Putamen (tissue), 1 donor: ENCODE data around the gene PGA5.
A peak's percentile ranks its signal among the peaks of the same experiment; 100 is the strongest.
"Not testable (repeated sequence)": the region's sequence is repeated elsewhere in the genome, so short reads cannot be mapped to it uniquely, and the experiment has no call there.

ENCODE experiments used
- DNase-seq: peaks from one replicate; pipeline ENCODE4 v3.0.0-alpha.2; 2016; ENCODE audit warnings: low spot score

The PGA5 gene

DNA sequence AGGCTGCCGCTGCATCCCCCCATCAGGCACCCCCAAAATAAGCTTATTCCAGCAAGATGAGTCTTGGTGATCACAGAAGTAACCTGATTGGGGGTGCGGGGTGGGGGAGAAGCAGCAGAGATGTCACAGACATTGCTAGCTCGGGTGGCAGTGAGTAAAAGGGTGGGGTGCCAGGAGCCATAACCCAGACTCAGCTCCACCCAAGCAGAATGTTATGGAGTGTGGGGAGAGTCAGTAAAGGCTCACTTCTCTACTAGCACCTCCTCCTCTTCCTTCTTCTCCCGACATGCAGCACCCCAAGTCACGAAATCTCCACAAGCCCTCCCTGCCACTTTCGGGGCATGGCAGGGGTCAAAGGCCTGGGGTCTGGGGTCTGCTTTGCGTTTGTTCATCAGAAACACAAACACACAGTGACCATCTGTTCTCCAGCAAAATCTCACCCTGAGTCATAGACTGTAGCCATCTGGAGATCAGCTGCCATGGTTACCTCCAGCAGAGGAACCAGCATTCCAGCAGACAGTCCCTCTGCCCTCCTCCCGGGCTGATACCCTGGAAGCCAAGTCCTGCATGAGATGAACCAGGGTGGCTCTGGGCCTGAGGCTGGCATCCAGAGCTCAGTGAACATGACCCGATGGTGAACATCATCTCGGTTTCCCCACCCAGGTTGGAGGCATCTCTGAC lies 14.4 kb upstream of the PGA5 start:
- not testable (repeated sequence) for DNase-seq

DNA sequence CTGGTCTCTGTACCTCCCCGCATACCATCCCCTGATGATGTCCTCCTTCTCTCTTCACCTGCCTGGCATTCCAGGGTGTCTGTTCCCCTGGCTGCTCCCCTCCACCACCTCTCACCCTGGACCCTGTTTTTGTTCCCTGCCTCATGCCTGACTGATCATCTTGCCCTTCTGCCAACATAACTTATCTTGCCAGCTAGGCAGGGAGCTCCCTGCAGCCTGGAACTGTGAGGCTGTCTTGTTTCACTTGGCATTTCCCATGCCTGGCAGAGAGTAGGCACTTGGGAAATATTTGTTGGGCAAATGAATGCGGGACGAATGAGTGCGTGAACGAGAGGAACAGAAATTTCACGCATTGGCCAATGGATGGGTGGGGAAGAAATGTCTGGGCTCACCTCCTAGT lies 11.5 kb upstream of the PGA5 start:
- not testable (repeated sequence) for DNase-seq

DNA sequence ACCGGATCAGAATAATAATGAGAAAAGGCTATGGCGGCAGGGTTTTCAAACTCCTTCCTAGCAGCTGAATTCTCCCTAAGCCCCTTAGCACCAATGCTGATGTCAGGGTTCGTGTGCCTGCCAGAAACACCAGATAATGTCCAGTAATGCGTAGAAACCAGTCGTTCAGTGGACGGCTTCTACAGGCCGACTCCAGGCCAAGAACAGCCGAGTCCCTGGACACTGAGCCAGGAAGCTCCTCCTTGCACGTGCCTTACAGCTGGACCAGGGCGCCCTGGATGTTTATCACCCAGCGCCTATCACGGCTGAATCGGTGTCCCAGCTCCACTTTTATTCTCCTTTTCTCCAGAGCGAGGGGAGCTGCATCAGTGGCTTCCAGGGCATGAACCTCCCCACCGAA lies 9.9 kb upstream of the PGA5 start:
- DNase-seq: not testable (repeated sequence)

DNA sequence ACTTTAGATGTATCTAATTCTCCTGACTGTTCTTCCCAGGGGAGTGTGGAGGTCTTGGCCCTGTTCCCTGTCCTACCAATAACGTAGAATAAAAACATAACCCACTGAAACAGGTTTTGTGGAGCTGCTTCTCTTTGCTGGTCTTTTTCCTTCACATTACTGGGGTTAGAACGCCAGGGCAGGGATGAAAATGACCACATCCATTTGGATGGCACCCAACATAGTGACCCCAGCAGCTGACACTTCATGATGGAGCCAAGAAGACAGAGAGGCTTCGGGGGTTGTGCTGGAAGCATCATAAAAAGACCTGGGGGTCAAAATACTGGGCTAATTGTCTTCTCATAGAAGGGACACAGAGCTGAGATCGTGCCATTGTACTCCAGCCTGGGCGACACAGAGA lies 9.4 kb upstream of the PGA5 start:
- not testable (repeated sequence) for DNase-seq

DNA sequence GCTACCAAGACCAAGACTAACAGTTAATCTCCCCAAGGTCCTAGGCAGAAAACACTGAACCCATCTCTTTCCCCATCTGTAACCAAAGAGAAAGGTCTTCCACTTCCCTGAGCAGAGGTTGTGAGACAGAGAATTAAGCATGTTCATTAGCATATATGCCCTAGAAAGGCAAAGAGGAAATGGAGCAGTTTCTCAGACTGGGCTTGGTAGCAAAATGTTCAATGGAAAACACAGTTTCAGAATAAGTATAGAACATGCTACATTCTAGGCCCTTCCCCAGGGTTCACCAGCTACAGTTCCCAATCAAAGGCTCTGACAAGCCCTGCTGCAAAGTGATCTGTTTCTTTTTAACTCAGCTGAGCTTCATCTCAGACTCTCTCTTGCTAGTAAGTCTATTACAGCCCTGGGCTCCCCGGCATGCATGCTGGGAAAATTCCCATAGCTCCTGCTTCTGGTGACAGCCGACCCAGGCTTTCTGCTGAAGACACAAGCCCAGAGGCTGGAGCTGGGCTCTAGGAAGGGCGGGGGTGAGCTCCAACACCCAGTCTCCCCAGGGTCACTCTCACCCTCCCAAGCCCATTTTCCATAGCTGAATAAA lies 8.3 kb upstream of the PGA5 start:
- not testable (repeated sequence) for DNase-seq

DNA sequence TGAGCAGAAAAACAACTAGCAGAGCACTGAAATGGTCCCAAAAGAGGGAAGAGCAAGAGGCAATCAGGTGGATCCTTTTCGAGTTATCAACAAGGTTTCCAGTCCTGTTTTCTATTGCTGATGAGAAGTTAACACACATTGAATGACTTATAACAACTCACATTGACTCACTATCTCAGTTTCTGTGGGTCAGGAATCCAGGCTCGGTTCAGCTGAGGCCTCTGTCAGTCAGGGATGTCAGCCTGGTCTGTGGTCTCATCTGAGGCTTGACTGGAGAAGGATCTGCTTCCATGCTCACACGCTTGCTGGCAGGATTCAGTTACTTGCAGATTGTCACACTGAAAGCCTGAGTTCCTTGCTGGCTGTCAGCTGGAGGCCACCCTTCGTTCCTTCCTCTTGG lies 3.8 kb upstream of the PGA5 start:
- not testable (repeated sequence) for DNase-seq

DNA sequence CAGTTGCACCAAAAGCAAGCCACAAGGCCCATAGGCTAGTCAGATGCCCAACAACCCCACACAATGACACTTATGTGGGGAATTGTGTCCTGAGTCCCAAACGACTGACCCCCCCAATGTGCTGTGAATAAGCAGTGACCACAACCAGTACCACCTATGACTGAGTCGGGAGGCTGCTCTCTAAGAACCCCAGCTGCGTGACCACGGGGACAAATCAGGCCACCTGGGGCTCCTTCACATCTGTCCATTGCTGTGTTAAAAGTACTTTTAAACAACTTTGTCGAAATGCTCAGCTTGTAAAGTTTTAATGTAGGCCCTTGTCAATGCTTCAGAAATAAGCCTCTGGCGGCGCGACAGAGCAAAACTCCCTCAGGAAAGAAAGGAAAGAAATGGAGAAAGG lies 687 bp upstream of the PGA5 start:
- DNase-seq: not testable (repeated sequence)

DNA sequence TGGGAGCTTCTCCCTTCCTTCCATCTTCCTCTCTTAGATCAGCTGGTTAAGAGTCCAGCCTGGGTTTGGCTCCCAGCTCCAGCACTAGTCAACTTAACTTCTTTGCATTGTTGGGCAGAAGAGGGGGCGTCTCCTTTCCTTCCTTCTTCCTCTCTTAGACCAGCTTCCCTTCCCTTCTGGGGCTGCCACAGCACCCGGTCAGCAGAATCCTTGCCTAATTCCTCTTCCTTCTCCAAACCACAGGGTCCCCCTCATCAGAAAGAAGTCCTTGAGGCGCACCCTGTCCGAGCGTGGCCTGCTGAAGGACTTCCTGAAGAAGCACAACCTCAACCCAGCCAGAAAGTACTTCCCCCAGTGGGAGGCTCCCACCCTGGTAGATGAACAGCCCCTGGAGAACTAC lies 551 bp downstream of the PGA5 start:
- not testable (repeated sequence) for DNase-seq

DNA sequence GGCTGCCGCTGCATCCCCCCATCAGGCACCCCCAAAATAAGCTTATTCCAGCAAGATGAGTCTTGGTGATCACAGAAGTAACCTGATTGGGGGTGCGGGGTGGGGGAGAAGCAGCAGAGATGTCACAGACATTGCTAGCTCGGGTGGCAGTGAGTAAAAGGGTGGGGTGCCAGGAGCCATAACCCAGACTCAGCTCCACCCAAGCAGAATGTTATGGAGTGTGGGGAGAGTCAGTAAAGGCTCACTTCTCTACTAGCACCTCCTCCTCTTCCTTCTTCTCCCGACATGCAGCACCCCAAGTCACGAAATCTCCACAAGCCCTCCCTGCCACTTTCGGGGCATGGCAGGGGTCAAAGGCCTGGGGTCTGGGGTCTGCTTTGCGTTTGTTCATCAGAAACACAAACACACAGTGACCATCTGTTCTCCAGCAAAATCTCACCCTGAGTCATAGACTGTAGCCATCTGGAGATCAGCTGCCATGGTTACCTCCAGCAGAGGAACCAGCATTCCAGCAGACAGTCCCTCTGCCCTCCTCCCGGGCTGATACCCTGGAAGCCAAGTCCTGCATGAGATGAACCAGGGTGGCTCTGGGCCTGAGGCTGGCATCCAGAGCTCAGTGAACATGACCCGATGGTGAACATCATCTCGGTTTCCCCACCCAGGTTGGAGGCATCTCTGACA lies 4.4 kb downstream of the PGA5 start:
- DNase-seq: not testable (repeated sequence)

DNA sequence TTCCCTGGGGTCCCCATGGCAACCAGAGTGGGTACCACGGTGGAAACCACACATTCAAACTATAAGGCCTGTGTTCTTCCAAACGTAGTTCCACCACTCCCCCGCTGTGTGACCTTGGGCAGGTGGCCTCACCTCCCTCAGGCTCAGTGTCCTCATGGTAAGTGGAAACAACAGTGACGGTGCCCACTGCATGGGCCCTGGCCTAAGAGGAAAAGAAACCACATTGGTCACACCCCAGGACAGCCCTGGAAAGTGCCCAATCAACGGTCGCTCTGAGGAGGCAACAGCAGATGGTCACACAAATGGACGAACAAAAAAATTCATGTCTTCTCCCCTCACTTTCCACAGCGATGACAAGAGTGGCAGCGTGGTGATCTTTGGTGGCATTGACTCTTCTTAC lies 7.1 kb downstream of the PGA5 start:
- not testable (repeated sequence) for DNase-seq

DNA sequence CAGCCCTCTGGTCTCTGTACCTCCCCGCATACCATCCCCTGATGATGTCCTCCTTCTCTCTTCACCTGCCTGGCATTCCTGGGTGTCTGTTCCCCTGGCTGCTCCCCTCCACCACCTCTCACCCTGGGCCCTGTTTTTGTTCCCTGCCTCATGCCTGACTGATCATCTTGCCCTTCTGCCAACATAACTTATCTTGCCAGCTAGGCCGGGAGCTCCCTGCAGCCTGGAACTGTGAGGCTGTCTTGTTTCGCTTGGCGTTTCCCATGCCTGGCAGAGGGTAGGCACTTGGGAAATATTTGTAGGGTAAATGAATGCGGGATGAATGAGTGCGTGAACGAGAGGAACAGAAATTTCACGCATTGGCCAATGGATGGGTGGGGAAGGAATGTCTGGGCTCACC lies 8.2 kb downstream of the PGA5 start:
- not testable (repeated sequence) for DNase-seq

DNA sequence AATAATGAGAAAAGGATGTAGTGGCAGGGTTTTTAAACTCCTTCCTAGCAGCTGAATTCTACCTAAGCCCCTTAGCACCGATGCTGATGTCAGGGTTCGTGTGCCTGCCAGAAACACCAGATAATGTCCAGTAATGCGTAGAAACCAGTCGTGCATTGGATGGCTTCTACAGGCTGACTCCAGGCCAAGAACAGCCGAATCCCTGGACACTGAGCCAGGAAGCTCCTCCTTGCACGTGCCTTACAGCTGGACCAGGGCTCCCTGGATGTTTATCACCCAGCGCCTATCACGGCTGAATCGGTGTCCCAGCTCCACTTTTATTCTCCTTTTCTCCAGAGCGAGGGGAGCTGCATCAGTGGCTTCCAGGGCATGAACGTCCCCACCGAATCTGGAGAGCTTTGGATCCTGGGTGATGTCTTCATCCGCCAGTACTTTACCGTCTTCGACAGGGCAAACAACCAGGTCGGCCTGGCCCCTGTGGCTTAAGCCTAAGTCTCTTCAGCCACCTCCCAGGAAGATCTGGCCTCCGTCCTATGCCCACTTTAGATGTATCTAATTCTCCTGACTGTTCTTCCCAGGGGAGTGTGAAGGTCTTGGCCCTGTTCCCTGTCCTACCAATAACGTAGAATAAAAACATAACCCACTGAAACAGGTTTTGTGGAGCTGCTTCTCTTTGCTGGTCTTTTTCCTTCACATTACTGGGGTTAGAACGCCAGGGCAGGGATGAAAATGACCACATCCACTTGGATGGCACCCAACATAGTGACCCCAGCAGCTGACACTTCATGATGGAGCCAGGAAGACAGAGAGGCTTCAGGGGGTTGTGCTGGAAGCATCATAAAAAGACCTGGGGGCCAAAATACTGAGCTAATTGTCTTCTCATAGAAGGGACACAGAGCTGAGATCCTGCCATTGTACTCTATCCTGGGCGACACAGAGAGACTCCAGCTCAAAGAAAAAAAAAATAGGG lies 10.1 kb downstream of the PGA5 start:
- DNase-seq: not testable (repeated sequence)

DNA sequence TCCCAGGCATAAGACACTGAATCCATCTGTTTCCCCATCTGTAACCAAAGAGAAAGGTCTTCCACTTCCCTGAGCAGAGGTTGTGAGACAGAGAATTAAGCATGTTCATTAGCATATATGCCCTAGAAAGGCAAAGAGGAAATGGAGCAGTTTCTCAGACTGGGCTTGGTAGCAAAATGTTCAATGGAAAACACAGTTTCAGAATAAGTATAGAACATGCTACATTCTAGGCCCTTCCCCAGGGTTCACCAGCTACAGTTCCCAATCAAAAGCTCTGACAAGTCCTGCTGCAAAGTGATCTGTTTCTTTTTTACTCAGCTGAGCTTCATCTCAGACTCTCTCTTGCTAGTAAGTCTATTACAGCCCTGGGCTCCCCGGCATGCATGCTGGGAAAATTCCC lies 11.4 kb downstream of the PGA5 start:
- not testable (repeated sequence) for DNase-seq

DNA sequence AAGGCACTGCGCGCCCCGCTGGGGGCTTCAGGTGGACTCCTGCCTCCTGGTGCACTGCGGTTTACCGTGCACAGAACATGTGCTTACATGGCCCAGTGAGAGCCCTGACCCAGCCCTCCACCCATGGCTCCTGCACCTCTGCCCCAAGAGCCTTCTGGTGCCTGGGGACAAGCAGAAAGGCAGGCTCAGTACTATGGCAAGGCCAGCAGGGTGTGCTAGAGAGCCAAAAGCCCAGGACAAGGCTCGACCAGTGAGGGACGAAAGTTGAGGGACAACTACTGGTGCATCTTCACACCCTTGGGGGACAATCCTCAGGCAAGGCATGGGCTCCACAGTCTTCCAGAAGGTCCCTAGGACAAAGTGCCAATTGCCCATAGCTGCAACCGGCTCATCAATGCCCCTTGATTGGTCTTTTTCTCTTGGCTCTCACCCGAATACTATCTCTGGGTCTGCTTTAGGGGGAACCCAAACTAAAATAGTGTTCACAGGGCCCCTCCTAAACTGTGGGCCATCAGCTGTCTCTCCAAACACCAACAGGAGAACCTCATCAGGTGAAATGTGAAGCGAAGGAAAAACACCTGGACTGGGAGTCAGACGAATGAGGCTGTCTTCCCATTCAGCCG lies 13.5 kb downstream of the PGA5 start:
- DNase-seq: peak; percentile 12

DNA sequence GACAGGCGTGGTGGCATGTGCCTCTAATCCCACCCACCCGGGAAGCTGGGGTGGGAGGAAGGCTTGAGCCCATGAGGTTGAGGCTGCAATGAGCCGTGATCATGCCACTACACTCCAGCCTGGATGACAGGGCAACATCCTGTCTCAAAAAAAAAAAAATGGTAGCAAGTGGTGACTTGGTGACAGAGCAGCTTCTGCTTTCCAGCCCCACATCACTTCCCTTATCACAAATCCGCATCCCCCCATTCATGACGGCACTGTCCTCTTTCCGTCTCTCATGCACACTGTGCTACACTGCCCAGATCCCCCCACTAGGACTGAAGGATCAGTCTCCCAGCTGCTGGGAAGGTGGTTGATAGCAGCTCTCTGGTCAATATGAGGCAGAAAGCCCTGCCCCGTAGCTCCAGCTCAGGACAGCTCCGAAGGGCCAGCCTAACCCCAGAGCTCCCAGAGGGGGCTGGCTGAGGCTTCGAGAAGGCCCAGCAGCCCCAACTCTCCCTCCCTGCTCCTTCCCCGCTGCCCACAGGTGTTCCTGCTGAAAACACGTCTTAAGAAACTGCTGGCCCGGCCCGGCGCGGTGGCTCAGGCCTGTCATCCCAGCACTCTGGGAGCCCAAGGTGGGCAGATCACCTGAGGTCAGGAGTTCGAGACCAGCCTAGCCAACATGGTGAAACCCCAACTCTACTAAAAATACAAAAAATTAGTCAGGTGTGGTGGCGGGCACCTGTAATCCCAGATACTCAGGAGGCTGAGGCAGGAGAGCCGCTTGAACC lies 15.9 kb downstream of the PGA5 start:
- DNase-seq: no peak

DNA sequence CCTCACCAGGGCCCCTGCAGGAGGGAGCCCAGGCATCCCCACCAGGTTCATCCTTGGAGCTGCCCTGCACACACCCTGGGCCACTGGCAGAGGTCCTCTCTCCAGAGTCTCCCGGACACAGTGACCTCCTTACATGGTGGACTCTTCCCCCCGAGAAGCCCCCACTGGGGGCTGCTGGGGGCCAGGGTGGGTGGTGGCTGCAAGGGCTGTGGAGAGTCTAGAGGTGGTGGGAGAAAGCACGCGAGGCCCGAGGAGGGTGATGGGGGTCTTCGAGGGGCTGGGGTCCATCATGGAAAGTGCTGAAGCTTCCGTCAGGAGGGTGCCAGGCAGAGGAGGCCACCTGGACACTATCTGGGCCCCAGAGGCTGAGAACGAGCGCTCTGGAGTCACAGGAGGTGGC lies 17.6 kb downstream of the PGA5 start:
- DNase-seq: no peak

DNA sequence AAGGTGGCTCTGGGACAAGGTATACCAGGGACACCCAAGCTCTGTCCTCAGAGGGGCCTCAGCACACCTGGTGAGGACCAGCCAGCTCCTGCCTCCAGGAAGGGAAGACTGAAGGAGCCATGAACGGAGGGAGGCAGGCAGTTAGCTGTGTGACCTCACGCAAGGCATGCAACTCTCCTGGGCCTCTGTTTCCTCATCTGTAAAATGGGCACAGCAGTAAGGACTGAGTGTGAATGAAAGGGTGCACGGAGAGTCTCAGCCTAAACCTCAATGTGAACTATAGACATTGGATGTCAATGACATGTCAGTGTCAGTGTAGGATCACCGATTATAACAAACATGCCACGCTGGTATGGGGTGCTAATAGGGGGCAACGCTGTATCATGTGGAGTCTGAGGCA lies 18.4 kb downstream of the PGA5 start:
- DNase-seq: no peak

DNA sequence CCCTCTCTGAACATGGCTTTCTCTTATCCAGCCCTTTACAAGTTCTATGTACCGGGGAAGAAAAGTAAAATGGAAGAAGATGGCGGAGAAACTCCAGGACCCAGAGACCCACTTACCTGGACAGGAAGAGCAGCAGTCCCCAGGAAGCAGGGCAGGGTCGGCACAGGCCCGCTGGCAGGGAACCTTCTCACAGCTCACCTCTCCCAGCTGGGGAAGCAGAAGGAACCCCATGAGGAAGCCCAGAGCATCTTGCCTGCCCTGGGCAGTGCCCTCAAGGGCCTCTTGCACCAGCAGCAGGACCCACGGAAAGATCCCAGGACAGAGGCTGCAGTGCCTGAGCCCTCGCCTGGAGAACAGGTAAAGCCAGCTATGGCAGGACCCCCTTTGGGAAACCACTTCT lies 23.4 kb downstream of the PGA5 start:
- DNase-seq: no peak

DNA sequence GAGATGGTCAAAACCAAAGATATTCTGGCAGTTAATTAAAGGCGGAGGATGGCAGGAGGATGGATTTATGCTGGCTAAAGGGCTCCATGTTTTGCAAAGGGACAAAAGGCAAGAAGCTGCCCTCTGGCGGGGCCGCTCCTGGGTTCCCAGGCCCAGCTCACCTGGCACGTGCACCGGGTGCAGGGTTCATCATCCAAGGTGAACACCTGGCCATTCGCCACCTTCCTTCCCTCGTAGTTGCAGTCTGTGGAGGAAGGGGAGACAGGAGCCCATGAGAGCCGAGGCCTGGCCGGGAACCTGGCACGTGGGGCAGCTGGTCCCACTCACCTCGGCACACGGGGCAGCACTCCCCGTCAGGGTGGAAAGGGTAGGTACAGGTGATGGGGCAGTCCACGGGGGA lies 23.8 kb downstream of the PGA5 start:
- no peak for DNase-seq

DNA sequence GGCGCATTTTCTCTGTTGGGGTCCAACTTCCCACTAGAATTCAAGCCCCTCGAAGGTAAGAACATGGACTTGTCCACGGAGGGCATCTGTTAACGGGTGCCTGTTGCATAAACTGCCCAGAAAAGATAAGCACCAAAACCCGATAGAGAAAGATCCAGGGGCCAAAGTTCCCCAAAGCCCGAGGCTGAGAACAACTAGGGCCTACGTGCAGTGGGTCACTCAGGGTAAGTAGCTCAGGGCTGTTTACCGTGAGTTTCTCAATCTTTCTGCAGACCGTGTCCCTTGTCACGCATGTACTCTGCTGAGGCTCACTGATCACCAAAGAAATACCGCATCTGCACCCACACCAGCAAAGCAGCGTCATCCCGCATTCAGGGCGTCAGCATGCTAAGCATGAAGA lies 24.4 kb downstream of the PGA5 start:
- DNase-seq: no peak

DNA sequence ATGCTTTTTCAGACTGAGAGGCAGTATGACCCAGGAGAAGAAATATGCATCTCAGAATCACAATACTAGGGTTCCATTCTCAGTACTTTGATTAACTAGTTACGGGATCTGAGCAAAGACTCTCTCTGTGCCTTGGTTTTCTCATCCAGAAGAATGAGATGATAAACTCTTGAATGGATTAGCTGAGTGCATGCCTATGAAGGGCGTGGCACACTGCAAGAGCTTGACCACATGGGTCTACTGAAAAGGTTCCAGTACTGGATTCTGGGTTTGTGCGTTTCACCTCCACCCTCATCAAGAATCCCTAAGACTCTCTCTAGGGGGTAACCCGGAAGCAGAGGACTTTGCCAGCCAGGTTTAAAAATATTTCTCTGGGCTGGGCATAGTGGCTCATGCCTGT lies 25.6 kb downstream of the PGA5 start:
- DNase-seq: no peak
